Lower leg skin (tissue), 3 donors: ENCODE data around the gene CERS4.

Experiments used
- POLR2A ChIP-seq, 2 donors: fragments of 450-650 bp; IDR thresholded peaks; one replicate each; pipeline ENCODE4 v1.6.1; 2016 to 2017; ENCODE audit warnings: antibody characterized with exemption in 2 of 2, mild to moderate bottlenecking in 1 of 2, moderate library complexity in 1 of 2
- TF ChIP-seq, protein P1 (sequence below), 3 donors: fragments of 450-650 bp; IDR thresholded peaks; one replicate each; pipeline ENCODE4 v1.5.1; 2016; ENCODE audit warnings: antibody characterized with exemption in 3 of 3, mild to moderate bottlenecking in 3 of 3, moderate library complexity in 2 of 3

DNA sequence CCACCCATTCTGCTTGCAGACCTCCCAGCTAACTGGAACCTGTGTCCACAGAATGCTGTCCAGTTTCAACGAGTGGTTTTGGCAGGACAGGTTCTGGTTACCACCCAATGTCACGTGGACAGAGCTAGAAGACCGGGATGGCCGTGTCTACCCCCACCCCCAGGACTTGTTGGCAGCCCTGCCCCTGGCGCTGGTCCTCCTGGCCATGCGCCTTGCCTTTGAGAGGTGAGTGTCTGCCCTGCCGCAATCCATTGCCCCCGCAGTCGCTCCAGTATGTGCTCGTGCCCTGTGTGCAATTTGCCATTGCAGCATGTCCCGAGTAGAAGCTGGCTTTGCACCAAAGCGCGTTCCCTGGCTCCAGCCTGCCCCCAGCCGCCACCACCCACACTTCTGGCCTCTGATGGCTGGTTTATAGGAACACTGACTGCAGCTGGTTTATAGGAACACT lies 41.9 kb downstream of the CERS4 start:
- TF ChIP-seq, protein P1, sequence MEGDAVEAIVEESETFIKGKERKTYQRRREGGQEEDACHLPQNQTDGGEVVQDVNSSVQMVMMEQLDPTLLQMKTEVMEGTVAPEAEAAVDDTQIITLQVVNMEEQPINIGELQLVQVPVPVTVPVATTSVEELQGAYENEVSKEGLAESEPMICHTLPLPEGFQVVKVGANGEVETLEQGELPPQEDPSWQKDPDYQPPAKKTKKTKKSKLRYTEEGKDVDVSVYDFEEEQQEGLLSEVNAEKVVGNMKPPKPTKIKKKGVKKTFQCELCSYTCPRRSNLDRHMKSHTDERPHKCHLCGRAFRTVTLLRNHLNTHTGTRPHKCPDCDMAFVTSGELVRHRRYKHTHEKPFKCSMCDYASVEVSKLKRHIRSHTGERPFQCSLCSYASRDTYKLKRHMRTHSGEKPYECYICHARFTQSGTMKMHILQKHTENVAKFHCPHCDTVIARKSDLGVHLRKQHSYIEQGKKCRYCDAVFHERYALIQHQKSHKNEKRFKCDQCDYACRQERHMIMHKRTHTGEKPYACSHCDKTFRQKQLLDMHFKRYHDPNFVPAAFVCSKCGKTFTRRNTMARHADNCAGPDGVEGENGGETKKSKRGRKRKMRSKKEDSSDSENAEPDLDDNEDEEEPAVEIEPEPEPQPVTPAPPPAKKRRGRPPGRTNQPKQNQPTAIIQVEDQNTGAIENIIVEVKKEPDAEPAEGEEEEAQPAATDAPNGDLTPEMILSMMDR (IDR thresholded peaks at IDR 0.05): no peak
- TF ChIP-seq POLR2A (IDR thresholded peaks at IDR 0.05): no peak
